GM18498 (cell line): ENCODE data around the gene MEIS2.

Source experiments
- ATAC-seq: cut with Tn5 transposase; IDR thresholded peaks from one replicate; pipeline ENCODE4 v1.9.1; 2021; ENCODE audit warnings: mild to moderate bottlenecking, moderate library complexity; ENCODE audit not compliant: unreplicated experiment

MEIS2 gene

DNA sequence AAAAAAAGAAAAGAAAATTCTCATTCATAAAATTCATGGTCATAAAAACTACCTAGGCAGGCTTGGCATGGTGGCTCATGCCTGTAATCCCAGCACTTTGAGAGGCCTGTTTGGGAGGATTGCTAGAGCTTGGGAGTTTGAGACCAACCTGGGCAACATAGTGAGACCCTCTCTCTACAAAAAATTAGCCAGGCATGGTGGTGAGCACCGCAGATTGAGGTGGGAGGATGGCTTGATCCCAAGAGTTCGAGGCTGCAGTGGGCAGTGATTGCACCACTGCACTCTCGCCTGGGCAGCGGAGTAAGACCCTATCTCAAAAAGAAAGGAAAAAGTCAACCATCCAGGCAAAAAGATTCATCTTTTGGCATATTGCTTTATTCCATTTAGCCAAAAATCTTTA is 58.5 kb downstream of the MEIS2 start:
- ATAC-seq = no peak

- no peak for ATAC-seq
Measured at GRCh38 chr15:37041042-37041441, 59.3 kb downstream of the MEIS2 start.

DNA sequence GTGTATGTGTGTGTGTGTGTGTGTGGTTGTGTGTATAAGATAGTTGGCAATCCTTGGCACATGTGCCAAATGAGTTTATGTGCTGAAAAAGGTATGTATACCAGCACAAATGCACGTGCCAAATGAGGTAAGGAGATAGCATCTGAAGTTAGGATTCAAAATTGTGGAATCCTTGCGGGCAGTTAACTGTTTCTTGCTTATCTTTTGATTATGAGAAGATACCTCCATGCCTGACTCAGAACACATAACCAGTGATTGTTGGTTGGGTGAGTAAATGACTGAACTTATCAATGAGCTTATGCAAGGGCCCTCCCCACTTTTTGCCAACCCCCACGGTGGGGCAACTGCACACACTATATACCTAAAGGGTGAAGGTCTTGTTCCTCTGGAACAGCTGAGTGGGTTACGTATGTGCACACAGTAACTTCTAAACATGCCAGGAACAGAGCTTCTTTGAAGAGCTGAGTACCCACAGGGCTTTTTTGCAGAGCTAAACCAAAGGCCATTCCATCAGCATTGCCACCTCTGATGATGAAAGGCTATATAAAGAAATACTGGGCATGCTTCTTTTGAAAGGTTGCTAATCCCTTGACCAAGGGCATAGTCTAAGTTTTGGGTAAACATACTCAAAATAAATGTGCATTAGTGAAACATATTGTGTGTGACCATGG is 60.1 kb downstream of the MEIS2 start:
- ATAC-seq = no peak

DNA sequence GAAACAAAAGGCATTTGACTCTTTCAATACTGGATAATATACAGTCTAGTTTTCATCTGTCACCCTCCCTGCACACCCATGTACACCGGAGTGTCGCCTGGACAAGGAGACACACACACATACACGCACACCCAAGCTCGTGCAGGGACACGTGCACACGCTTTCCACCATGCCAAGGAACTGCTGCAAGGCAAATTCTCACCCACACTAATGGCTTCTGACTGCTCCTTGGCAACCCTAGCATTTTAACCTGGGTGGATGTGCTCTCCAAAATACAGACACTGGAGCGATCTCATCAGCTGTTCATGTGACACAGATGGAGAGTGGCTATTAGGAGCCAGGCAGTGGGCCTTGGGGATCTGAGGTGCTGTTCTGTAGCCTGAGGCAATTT is 61.6 kb downstream of the MEIS2 start:
- ATAC-seq = no peak

- no peak for ATAC-seq
Measured at GRCh38 chr15:37037850-37038715, 62.3 kb downstream of the MEIS2 start.

- ATAC-seq = no peak
Measured at GRCh38 chr15:37037071-37037655, 63.2 kb downstream of the MEIS2 start.

- ATAC-seq = no peak
Measured at GRCh38 chr15:37034835-37035748, 65.3 kb downstream of the MEIS2 start.

DNA sequence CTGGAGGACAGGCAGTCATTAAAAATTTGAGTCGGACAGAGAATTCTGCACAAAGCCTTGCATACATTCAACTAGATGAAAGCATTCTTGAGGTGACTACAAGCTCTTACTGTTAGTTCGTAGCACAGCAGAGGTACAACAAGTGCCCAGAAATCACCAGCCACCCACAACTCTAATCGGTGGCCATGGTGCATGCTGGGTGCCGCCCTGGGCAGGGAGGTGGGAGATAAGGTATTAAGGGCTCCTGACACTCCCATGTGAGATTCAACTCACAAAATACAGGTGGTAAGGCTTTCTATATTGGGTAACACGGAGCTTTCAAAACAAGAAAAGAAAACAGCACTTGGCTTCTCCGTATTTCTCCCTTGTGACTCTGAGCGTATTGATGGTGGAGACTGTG is 66.0 kb downstream of the MEIS2 start:
- no peak for ATAC-seq

DNA sequence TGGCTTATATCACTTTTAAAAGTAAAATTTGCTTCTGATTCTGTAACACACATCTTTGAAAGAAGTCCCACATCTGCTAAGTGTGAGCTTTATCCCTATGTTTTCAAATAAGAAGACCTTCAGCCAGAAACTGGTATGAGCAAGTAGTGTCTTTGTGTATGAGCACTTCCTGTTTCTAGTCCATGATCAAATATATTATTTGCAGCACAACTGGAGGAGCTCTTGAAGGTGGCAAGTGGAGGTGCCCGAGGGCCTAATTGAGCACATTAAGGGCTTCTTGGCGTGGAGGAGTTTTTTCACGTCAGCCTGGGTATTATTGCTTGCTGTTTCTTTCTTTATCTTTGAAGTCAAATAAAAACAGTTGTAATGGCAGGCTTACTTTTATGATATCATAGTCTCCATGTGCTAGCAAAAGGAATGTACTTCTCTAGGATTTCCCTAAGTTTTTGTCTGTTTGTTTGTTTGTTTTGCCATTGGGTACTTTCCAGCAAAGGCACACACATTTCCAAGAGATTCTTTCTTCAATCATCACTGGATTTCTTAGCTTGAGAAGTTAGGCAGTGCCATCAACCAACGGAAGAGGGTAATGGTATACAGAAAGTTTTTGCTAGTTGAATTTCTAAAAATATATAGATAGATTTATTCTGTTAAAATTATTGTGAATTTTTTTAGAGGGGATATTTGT is 68.1 kb downstream of the MEIS2 start:
- ATAC-seq = no peak

DNA sequence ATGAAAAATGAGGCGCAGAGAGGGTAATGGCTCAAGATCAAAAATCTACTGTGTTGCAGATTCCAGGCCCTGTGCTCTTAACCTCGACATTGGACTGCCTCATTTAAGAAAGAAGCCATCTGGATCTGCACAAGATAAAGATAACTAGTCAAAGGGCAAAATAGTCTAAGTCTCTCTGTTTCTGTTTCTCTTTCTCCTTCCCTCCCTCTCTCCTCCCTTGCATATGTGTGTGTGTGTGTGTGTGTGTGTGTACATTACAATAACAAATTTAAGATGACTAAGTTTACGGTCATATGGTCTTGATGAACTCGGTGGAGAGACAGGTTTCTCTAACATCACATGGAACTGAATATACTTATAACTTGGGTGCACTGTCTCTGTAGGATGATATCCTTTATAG is 69.2 kb downstream of the MEIS2 start:
- no peak for ATAC-seq

GRCh38 chr15:37028625-37029296 is 71.6 kb downstream of the MEIS2 start:
- no peak for ATAC-seq

DNA sequence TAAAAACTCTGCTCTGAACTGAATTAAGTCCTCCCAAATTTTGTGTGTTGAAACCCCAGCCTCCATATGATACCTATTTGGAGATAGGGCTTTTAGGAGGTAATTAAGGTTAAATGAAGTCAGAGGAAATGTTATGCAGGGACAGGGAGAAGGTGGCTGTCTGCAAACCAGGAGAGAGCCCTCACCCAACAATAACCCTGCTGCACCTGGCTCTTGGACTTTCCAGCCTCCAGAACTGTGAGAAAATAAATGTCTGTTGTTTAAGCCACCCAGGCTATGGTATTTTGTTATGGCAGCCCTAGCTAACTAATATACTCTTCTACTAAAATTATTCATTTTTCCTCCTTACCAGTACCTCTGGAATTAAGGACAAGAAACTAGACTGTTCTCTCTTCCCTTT is 79.5 kb downstream of the MEIS2 start:
- ATAC-seq = no peak

- ATAC-seq = no peak
Measured at GRCh38 chr15:37019479-37020433, 80.6 kb downstream of the MEIS2 start.

GRCh38 chr15:37017031-37017625 is 83.2 kb downstream of the MEIS2 start:
- ATAC-seq = no peak

DNA sequence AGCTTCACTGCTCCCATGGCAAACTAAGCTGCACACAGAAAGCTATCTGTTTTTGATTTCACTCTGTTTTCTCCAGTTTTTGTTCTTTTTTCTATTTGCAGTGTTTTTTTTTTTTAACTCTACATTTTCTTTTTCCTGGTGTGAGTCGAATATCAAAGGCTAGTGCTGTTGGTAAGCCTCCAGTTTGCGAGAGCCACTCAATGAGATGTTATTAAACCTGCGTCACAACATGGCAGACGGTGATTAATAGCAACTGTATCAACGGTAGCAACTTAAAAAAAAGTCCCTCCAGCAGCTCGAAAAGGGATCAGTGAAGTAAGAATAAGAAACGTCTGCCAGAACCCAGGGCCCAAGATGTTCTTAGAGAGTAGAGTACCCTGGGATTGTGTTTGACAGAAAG is 84.1 kb downstream of the MEIS2 start:
- no peak for ATAC-seq

DNA sequence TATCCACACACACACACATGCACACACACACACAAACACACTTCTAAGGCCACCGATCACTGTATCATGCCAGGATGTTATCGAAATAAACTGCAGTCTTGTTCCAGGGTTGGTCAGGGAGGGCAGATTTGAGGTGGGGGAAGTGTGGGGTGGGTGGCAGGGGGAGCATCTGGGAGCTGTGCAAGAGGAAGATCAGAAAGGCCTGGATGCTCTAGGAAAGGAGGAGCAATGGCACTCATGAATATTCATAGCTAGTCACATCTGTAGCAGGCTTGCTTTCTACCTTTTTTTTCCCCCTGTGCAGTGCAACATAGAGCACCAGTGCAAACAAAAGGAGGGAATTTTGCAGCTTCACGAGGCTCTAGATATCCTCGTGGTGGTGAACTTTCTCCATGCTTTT is 84.9 kb downstream of the MEIS2 start:
- ATAC-seq = no peak

- no peak for ATAC-seq
Measured at GRCh38 chr15:37015035-37015434, 85.3 kb downstream of the MEIS2 start.

- ATAC-seq = no peak
Measured at GRCh38 chr15:37014566-37014965, 85.8 kb downstream of the MEIS2 start.
